Endothelial cell of umbilical vein (primary cell): ENCODE results near the gene NKTR. TPM values are rescaled to one million over a fixed set of nuclear protein-coding genes. Genes with fewer than 3 reads are reported as not detected.

Experiments used
- BruUV-seq: library from RNA; stranded (reverse); fragments of 400-500 nt; replicated peaks from 2 replicates; lab custom pipeline; 2021; lab: Mats Ljungman, UMichigan
- CTCF ChIA-PET: fragments of 300-600, 350-600 bp; sonication (Branson Sonifier 250); formaldehyde crosslinking; loops from one replicate; lab custom pipeline; 2021; ENCODE audit warnings: antibody characterized with exemption, inconsistent platforms; lab: Charles Lee
- POLR2A ChIA-PET: fragments of 300-600, 350-600 bp; sonication (Branson Sonifier 250); formaldehyde crosslinking; loops from one replicate; lab custom pipeline; 2021; ENCODE audit warnings: antibody characterized with exemption, inconsistent platforms; lab: Charles Lee
- DNase-seq: peaks from one replicate; pipeline ENCODE4 v3.0.0-alpha.2; 2011; ENCODE audit warnings: low read depth, low spot score
- FAIRE-seq: peaks from 2 replicates; lab custom pipeline; 2011; peaks lifted over from hg19 to GRCh38; lab: Jason Lieb, UNC
- H2AFZ ChIP-seq: 2 replicates; pipeline ENCODE4 v1.6.0; 2012; ENCODE audit warnings: low read depth, low read length, control low read depth, inconsistent platforms
- H3K27ac ChIP-seq: 2 replicates; pipeline ENCODE4 v1.5.1; 2011; ENCODE audit warnings: low read depth, mild to moderate bottlenecking, control low read depth, low read length, moderate library complexity; ENCODE audit not compliant: insufficient read depth
- H3K27me3 ChIP-seq, 2 experiments: 2 replicates each; pipeline versions ENCODE4 v1.6.0 to v1.6.1; 2011; ENCODE audit warnings: low read length in 2 of 2, mixed read lengths in 1 of 2; ENCODE audit not compliant: control insufficient read depth in 2 of 2, insufficient read depth in 2 of 2
- H3K36me3 ChIP-seq, 2 experiments: 2 replicates in 1 of 2; 3 replicates in 1 of 2; pipeline ENCODE4 v1.5.1; 2011; ENCODE audit warnings: low read length in 2 of 2, mild to moderate bottlenecking in 1 of 2, moderate library complexity in 1 of 2; ENCODE audit not compliant: control insufficient read depth in 2 of 2, insufficient read depth in 2 of 2; ENCODE audit errors: extremely low read depth in 1 of 2
- H3K4me1 ChIP-seq: 3 replicates; pipeline ENCODE4 v1.5.1; 2011; ENCODE audit warnings: mild to moderate bottlenecking, low read length; ENCODE audit not compliant: control insufficient read depth, insufficient read depth; ENCODE audit errors: extremely low read depth
- H3K4me2 ChIP-seq: 2 replicates; pipeline ENCODE4 v1.6.1; 2011; ENCODE audit warnings: low read length, control low read depth, mixed read lengths; ENCODE audit not compliant: insufficient read depth
- H3K4me3 ChIP-seq, 3 experiments: fragments of 200-600 bp in 1 of 3; sonication (generic), shearing (Covaris generic) in 1 of 3; replicated peaks in 1 of 3; 2 replicates each; pipeline ENCODE4 v1.5.1; 2011 to 2016; ENCODE audit warnings: control low read depth in 3 of 3, low read length in 3 of 3, mild to moderate bottlenecking in 2 of 3, inconsistent platforms in 1 of 3, low read depth in 1 of 3, moderate library complexity in 1 of 3; ENCODE audit not compliant: insufficient read depth in 1 of 3
- H3K79me2 ChIP-seq: 2 replicates; pipeline ENCODE4 v1.6.0; 2012; ENCODE audit warnings: low read length, inconsistent platforms; ENCODE audit not compliant: control insufficient read depth, insufficient read depth
- H3K9ac ChIP-seq: replicated peaks from 2 replicates; pipeline ENCODE3; 2011; ENCODE audit warnings: low read length, control low read depth; ENCODE audit not compliant: insufficient read depth; ENCODE audit errors: extremely low read depth
- H3K9me1 ChIP-seq: replicated peaks from 3 replicates; pipeline ENCODE4 v1.6.0; 2011; ENCODE audit warnings: mild to moderate bottlenecking, low read length; ENCODE audit not compliant: control insufficient read depth, insufficient read depth; ENCODE audit errors: extremely low read depth
- H3K9me3 ChIP-seq: replicated peaks from 2 replicates; pipeline ENCODE4 v1.5.1; 2012; ENCODE audit warnings: low read length, inconsistent platforms; ENCODE audit not compliant: control insufficient read depth, insufficient read depth
- H4K20me1 ChIP-seq: replicated peaks from 2 replicates; pipeline ENCODE3; 2011; ENCODE audit warnings: mild to moderate bottlenecking, low read length; ENCODE audit not compliant: control insufficient read depth, insufficient read depth; ENCODE audit errors: extremely low read depth
- CTCF ChIP-seq, 2 donors: IDR thresholded peaks; 1 replicate in 1 of 2; 2 replicates in 1 of 2; pipeline ENCODE4 v1.5.1; 2011; ENCODE audit warnings: low read length in 2 of 2, mild to moderate bottlenecking in 2 of 2, moderate library complexity in 2 of 2, control low read depth in 1 of 2, inconsistent platforms in 1 of 2, low read depth in 1 of 2; ENCODE audit not compliant: insufficient read depth in 1 of 2; ENCODE audit errors: extremely low read depth in 1 of 2
- MAX ChIP-seq: IDR thresholded peaks from 2 replicates; pipeline ENCODE4 v1.6.1; 2011; ENCODE audit not compliant: insufficient read depth, insufficient read length
- dilution Hi-C: fragments of 300-500 bp; cut with MboI; formaldehyde crosslinking; loops from one replicate; pipeline ENCODE4 v1.15.0; 2019; ENCODE audit warnings: low sequenced_read_pairs; ENCODE audit not compliant: extremely low pct_ligation_motif_present
- intact Hi-C: fragments of 100-400 bp; cut with micrococcal nuclease; formaldehyde crosslinking; loops from one replicate; pipeline ENCODE4 v1.10.0; 2022
- polyA plus RNA-seq, 4 experiments: library from polyadenylated mRNA; depleted of rRNA in 3 of 4; stranded (reverse) in 3 of 4; unstranded in 1 of 4; fragments of >200 nt; gene quantifications; 2 replicates each; pipeline versions ENCODE4 v1.2.1 to v1.2.3, GENCODE V29; 2011 to 2012; ENCODE audit warnings: missing spikeins in 1 of 4
- total RNA-seq: library from RNA; stranded (reverse); gene quantifications from 2 replicates; pipeline ENCODE4 v1.2.3, GENCODE V29; 2021

NKTR gene
- total and polyA plus RNA-seq, 2 donors (not counting 3 experiments of a cell fraction or from before 2014, with no cell fraction given): 27.4 to 99.0 TPM

GRCh38 chr3:42635111-42635510 is 34.6 kb downstream of the NKTR start:
- peak; percentile 33 for DNase-seq
- CTCF ChIA-PET: no interaction called here
- dilution Hi-C loops: no loop called here

More at GRCh38 chr3:42635111-42635510, 34.6 kb downstream of the NKTR start:
- H3K27ac ChIP-seq: no peak overlapping the region
- no TSS peak for BruUV-seq
- no peak overlapping the region for H3K4me3 ChIP-seq
- H3K27me3 ChIP-seq: no peaks in the 10 kb centered on the region
- peaks cover 10% of the 10 kb centered on the region for H3K79me2 ChIP-seq
- H3K4me1 ChIP-seq: no peaks in the 10 kb centered on the region
- H4K20me1 ChIP-seq: no peaks in the 10 kb centered on the region
- H2AFZ ChIP-seq: no peak overlapping the region
- TF ChIP-seq MAX (no peak), CTCF (IDR thresholded peaks at IDR 0.05; ENCODE audit: extremely low read depth in 1 of 2, insufficient read depth in 1 of 2, low read depth in 1 of 2, low read length in 2 of 2) (peak in 1 of 2 donors; percentile 4)
- FAIRE-seq: peak; percentile 4
- POLR2A ChIA-PET: interaction anchor here (0.7 kb wide), 1 partner anchor 1805 kb away, joined by 4 read pairs; no protein-coding TSS in a partner anchor
- H3K9me1 ChIP-seq: no peaks in the 10 kb centered on the region
- H3K9ac ChIP-seq: no peak overlapping the region
- H3K36me3 ChIP-seq: peaks cover 38 to 63% of the 10 kb centered on the region in 2 experiments
- no peak overlapping the region for H3K4me2 ChIP-seq
- H3K9me3 ChIP-seq: no peaks in the 10 kb centered on the region
- intact Hi-C loops: loop anchor here (1.0 kb wide), 1 partner anchor 63 kb away; no protein-coding TSS in a partner anchor
